Esophagus squamous epithelium (tissue), 5 donors: ENCODE results near the gene TOB1. TPM values are rescaled to one million over a fixed set of nuclear protein-coding genes. Genes with fewer than 3 reads are reported as not detected.

Experiments used
- DNase-seq: peaks from one replicate; lab custom pipeline; 2025; lab: John Stamatoyannopoulos, UW
- H3K27ac ChIP-seq, 4 donors: fragments of 200-600 bp; sonication (generic); one replicate each; pipeline ENCODE4 v1.5.1; 2016 to 2019; ENCODE audit warnings: mild to moderate bottlenecking in 1 of 4
- H3K27me3 ChIP-seq, 4 donors: fragments of 200-600 bp; sonication (generic); 1 replicate in 3 of 4; 2 replicates in 1 of 4; pipeline versions ENCODE4 v1.5.1 to v1.6.0; 2017 to 2021; ENCODE audit warnings: antibody characterized with exemption in 1 of 4
- H3K36me3 ChIP-seq, 3 donors: fragments of 200-600 bp; sonication (generic); one replicate each; pipeline ENCODE4 v1.5.1; 2016 to 2019
- H3K4me1 ChIP-seq, 3 donors: fragments of 200-600 bp; sonication (generic); one replicate each; pipeline ENCODE4 v1.5.1; 2017 to 2019
- H3K4me3 ChIP-seq, 4 donors: fragments of 200-600 bp; sonication (generic); 1 replicate in 3 of 4; 2 replicates in 1 of 4; pipeline ENCODE4 v1.5.1; 2016 to 2019; ENCODE audit warnings: mild to moderate bottlenecking in 2 of 4, moderate library complexity in 1 of 4
- H3K9me3 ChIP-seq, 3 donors: fragments of 200-600 bp; sonication (generic); one replicate each; pipeline ENCODE4 v1.5.1; 2016 to 2019
- CTCF ChIP-seq, 6 experiments: fragments of 450-650 bp in 4 of 6; fragments of 200-600 bp in 2 of 6; sonication (generic) in 2 of 6; IDR thresholded peaks; one replicate each; pipeline ENCODE4 v1.5.1; 2016 to 2019; ENCODE audit warnings: antibody characterized with exemption in 6 of 6, mild to moderate bottlenecking in 4 of 6, moderate library complexity in 4 of 6
- POLR2A ChIP-seq, 4 donors: fragments of 450-650 bp; IDR thresholded peaks; one replicate each; pipeline ENCODE4 v1.6.1; 2017; ENCODE audit warnings: antibody characterized with exemption in 4 of 4, mild to moderate bottlenecking in 4 of 4, moderate library complexity in 3 of 4
- WGBS, 2 donors: methylation state at CpG; one replicate each; pipeline ENCODE4 v1.1.5; 2018; 5-methylcytosine and 5-hydroxymethylcytosine counted together
- intact Hi-C: fragments of 100-400 bp; cut with DNase I; formaldehyde crosslinking; loops from one replicate; pipeline ENCODE4 v1.15.0; 2022
- total RNA-seq, 4 donors: library from RNA; depleted of rRNA; stranded (reverse); fragments of >200 nt; gene quantifications; one replicate each; pipeline ENCODE4 v1.1.0, GENCODE V29; 2016
- donor health status: DM: yes; HTN: yes; CAD: no.

Gene TOB1
- total RNA-seq, 4 donors from 2014 or later = 21.5 to 35.9 (median 31.1) TPM

DNA sequence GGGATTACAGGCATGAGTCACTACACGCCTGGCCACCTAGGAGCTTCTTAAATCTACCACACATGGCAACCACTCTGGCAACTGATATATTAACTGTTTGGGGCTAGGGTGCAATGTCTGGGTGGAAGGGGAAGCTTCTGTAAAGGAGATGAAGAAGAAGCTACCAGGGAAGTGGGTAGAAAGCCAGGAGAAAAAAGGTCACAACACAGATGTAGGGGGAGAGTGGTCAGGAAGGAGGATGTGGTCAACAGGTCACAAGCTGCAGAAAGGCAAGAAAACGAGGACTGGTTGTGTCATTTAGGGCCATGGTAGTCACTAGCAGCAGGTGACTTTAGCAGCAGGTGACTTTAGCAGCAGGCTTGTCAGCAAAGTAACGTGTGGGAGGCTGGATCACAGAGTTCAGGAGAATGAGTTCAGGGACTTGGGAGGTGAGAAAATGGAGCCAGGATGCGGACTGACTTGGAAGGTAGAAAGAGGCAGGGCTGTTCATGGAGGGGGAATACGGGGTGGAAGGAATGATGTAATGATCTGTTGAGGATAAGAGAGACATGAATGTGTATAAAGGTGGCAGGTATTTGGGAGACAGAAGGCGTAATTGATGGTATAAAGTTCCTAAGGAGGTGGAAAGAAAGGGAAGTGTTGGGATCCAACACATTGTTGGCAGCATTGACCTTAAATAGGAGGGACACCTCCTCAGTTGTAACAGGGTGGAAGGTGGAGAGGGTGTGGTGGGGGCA lies 47.1 kb downstream of the TOB1 start:
- Histone ChIP-seq H3K4me3 (no peak overlapping the region), H3K27me3 (peaks cover 0 to 12% (median 0%) of the 10 kb centered on the region in 4 donors), H3K4me1 (peaks cover 0 to 17% (median 9%) of the 10 kb centered on the region in 3 donors), H3K9me3 (no peaks in the 10 kb centered on the region), H3K27ac (no peak overlapping the region), H3K36me3 (no peaks in the 10 kb centered on the region)
- 58 to 62% methylated on average over 5 to 6 of the region's 6 CpGs for WGBS, 2 donors
- intact Hi-C loops = no loop called here
- TF ChIP-seq POLR2A (IDR thresholded peaks at IDR 0.05) = no peak
- no peak for TF ChIP-seq CTCF (IDR thresholded peaks at IDR 0.05)
- DNase-seq = no peak

- 60 to 64% methylated on average over 4 of the region's 4 CpGs for WGBS, 2 donors
- TF ChIP-seq POLR2A (IDR thresholded peaks at IDR 0.05) = no peak
- TF ChIP-seq CTCF (IDR thresholded peaks at IDR 0.05) = no peak
- Histone ChIP-seq H3K27me3 (peaks cover 0 to 12% (median 0%) of the 10 kb centered on the region in 4 donors), H3K36me3 (no peaks in the 10 kb centered on the region), H3K4me3 (no peak overlapping the region), H3K9me3 (no peaks in the 10 kb centered on the region), H3K4me1 (peaks cover 0 to 17% (median 9%) of the 10 kb centered on the region in 3 donors), H3K27ac (peak overlapping the region in 1 of 4 donors; percentile 61)
- intact Hi-C loops = no loop called here
- DNase-seq = no peak
Observed at GRCh38 chr17:50818261-50818660, 47.9 kb downstream of the TOB1 start.

- no peak for TF ChIP-seq POLR2A (IDR thresholded peaks at IDR 0.05)
- TF ChIP-seq CTCF (IDR thresholded peaks at IDR 0.05) = no peak
- WGBS, 2 donors = 26 to 29% methylated on average over 7 of the region's 7 CpGs
- intact Hi-C loops = no loop called here
- peak overlapping the region in 3 of 4 donors; percentile 28 to 61 (median 58) for H3K27ac ChIP-seq
- no peak overlapping the region for H3K4me3 ChIP-seq
- no peak for DNase-seq
- no peaks in the 10 kb centered on the region for H3K36me3 ChIP-seq
- peaks cover 0 to 17% (median 9%) of the 10 kb centered on the region in 3 donors for H3K4me1 ChIP-seq
- H3K27me3 ChIP-seq = peaks cover 0 to 12% (median 0%) of the 10 kb centered on the region in 4 donors
- H3K9me3 ChIP-seq = no peaks in the 10 kb centered on the region
Observed at GRCh38 chr17:50817838-50818237, 48.3 kb downstream of the TOB1 start.

DNA sequence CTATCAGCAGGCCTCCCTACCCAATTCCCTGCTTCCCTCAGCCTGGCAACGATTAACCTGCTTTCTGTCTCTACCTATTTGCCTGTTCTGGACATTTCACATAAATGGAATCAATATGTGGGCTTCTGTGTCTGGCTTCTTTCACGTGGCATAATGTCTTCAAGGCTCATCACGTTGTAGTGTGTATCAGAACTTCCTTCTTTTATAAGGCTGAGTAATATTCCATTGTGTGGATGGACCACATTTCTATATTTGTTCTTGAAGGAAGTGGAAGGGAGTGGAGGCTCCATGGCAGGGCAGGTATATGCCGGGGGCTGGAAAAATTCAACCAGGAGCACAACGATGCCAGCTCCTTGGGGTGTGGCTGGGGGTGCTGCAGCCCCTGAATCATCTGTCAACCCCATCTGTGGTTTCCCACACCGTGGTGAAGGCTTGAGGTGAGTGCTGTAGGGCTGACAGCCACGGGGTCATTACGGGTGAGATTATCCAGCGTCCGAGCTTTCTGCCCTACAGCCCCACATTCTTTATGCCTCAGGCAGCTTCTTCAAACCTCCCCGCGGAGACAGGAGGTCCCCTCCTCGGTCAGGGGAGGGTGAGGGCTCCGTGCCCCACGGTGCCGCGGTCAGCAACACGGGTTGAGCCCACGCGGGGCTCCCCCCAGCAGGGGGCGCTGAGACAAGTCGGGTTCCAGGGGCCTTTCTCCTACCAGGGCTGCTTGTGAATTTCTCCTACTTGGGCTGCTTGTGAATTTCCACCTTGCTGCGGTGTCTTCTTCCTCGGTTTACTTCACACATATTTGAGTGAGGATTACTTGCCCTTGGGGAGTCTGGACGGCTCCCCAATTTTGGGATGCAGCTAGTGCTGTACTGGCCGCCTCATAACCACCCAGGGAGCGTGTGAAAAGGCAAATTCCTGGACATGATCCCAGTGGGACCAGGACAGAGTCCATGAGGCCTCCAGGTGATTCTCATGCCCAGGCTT lies 49.1 kb downstream of the TOB1 start:
- intact Hi-C loops = no loop called here
- TF ChIP-seq POLR2A (IDR thresholded peaks at IDR 0.05) = no peak
- TF ChIP-seq CTCF (IDR thresholded peaks at IDR 0.05) = peak; percentile 39 to 76 (median 62)
- Histone ChIP-seq H3K4me1 (peaks cover 0 to 17% (median 9%) of the 10 kb centered on the region in 3 donors), H3K9me3 (no peaks in the 10 kb centered on the region), H3K36me3 (no peaks in the 10 kb centered on the region), H3K27ac (peak overlapping the region in 3 of 4 donors; percentile 28 to 61 (median 58)), H3K27me3 (peaks cover 0 to 12% (median 0%) of the 10 kb centered on the region in 4 donors), H3K4me3 (peak overlapping the region in 1 of 4 donors; percentile 45)
- DNase-seq = no peak
- 16 to 31% methylated on average over 5 to 25 of the region's 27 CpGs for WGBS, 2 donors
